NCI-H1930 (cell line): ENCODE data around the gene ATAT1.

Experiments used
- DNase-seq, 2 experiments: peaks; one replicate each; lab custom pipeline; 2025; lab: John Stamatoyannopoulos, UW

The ATAT1 gene

DNA sequence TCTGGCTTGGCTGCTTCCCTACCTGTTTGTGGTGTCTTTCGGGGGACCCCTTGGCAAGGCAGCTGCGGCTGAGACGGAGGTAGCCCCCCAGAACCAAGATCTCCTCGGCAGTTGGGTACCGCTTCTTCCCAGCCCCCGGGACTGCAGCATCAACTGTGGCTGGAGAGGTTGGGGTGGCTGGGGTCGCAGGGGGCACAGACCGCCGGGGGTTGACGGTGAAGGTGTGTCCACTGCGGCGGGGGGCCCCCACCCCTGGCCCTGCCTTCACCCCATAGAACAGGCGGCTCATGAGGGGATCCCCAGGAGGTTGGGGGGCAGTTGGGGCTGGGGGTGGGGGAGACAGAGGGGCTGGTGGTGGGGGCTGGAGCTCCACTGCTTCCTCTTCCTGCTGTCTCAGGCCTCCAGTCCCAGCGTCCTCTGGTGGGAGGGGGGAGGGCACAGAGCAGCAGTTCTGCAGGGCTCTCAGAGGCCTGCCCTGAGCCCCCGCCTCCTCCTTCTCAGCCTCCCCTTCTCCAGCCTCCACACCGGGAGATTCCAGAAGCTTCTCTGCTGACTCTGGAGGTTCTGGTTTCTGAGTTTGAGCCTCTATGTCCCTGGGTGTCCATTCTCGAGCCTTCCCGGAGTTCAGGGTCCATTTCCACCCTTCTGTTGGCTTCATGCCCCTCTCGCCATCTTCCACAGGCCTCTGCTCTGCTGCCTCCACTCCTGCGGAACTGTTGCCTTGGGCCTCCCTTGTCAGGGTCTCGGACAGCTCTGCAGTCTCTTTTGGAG, 57.9 kb downstream of the ATAT1 start:
- no peak for DNase-seq

DNA sequence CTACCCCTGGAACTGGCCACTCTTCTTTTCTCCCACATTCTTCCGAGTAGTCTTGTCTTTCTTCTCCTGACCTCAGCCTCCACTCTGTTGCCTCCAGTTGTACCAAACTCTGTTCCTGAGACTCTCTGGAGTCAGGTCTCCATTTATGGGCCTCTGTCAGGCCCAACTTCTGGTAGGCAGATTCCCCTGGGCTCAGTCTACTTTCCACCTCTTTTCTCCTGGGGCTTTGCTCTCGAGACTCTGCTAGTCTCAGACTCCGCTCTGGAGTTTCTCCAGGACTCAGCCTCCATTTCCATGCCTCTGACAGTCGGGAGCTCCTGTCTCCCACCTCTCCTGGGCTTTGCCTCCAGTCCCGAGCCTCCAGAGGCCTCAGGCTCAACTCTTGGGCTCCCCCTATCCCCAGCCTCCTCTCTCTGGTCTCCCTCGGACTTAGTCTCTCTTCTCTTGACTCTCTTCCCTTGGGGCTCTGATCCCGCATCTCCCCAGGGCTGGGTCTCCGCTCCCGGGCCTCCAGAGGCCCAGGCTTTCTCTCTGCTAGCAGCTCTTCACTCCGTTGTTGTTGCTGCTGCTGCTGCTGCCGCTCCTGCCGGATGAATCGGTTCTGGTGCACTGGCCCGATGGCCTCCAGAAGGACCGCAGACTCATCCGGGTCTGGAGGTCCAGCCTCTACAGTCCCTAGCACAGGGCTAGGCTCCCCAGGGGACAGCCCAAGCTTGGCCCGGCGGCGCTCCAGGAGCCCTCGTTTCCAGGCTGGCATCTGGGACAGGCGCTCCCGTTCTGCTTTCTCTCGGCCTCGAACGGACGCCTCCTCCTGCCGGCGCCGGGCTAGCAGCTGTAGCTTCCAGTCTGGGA, 58.7 kb downstream of the ATAT1 start:
- no peak for DNase-seq

DNA sequence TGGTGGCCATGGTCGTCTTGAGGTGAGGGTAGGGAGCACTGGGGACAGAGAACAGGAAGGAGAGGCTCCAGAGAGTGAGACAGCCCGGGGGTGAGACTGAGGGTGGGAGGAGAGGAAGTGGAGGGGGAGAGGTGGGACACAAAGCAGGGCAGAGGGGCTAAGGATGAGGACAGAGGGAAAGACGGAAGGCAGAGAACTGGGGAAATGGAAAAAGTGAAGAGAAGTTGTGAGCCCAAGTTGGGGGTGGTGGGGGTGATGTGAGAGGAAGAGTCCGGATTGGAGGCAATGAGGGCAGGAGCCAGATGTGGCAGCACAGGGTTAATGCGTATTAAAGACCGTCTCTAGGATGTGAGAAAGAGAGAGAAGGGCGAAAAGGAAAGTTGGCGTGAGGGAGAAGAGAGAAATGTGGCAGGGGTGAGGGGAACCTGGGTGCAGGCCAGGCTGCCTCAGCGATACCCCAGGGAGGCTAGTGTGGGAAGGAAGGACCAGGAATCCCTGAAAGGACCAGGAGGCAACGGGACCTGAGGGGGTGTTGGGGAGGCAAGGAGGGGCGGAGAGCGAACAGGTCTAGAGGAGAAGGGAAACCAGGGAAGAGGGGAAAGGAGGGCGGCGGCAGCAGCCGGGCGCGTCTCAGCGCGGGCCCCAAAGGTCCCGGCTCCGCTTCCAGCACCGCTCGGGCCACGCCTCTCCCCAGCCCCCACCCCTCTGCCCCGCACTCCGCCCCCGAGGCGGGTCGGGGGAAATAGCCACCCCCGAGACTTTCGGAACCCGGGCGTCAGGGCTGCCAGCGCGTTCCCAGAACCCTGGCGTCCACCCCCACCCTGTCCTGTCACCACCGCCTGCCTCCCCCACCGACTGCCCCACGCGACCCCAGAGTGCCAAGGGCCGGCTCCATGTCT, 59.6 kb downstream of the ATAT1 start, which contains the start of gene PPP1R18:
Gene PPP1R18, minus strand, starts transcription at position 637 of the 899 bp plus-strand sequence. Its CDS starts 627 bp downstream, at position 10.
- no peak for DNase-seq

DNA sequence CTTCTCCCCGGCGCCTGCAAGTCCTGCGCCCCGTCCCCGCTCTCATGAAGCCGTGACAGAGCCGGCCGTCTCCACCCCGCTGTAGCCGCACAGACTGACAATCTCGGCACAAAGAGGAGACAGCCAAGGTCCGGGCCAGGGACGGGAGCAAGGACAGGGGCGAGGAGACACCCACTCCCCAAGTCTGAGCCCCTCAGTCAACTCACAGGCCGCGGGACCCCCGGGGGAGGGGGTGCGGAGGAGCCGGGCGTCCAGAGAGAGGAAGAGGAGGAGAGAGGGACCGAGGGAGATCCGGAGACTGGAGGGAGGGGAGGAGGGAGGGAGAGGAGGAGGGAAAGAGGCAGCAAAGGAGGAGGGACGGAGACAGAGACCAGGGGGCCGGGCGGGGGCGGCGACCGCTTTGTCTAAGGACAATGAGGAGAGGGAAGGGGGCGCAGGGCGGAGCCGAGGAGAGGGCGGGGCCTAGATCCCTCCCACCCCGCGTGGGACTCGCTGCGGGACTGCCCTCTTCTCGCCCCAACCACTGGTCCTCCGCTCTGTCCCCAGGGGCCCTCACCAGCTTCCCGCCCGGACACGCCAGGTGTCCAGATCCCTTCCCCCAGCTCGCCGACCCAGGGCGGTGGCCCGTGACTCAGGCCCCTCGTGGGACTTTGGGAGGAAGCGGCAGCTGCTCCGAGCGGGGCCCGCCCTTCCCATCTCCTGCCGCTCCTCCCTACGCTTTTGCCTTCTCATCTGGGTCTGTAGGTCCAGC, 60.4 kb downstream of the ATAT1 start:
- DNase-seq = peak; percentile 49 to 50

DNA sequence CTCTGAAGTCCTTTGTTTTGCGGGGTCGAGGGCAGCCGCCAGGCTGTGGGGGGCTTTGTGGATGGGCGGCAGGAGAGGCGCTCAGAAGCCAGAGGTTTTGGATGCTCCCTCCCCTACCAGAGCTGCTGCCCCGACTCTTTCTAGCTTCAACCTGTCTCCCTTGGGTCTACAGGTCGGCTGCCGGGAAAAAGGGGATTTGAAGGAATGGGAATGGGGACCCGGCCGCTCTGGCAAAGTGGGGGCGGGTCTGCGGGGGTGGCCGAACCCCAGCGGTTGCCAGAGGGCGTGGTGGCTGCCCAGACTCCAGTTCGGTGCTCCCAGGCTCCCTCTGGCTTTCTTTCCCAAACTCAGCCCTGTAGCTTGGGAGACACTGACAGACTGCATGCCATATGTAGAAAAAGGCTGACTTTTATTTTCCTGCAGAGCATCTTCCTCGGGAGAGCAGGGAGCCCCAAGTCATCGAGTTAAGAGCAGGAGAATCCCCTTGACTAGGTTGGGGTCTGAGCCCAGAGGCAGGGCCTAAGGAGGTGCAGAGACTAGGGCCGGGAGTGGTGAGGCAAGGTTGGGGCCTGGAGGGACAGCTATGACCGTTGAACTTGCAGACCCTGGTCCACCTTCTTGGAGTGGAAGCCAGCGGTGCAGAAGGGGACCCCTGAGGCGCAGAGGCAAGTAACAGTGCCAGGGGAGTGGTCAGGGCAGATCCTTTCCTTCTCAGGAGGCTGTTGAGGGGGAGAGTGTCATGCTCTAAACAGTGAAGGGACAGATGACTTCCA, 61.2 kb downstream of the ATAT1 start:
- DNase-seq = no peak

DNA sequence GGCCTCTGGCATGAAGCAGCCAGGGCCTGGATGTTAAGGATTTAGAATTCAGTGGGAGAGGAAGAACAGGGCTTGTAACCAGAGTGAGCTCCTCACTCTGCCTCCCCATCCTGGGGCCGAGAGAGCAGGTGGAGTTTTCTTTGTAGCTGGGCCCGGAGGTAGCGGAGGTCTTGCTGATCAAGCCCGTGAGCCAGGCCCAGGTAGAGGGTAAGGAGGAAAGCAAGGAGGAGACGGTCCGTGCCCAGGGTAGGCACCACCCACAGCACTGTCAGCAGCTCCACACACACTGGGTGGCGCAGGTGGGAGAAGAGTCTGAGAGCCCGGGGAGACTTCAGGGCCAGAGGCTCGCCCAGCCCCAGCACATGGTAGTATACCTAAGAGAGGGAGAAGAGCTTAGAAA, 61.9 kb downstream of the ATAT1 start:
- no peak for DNase-seq

DNA sequence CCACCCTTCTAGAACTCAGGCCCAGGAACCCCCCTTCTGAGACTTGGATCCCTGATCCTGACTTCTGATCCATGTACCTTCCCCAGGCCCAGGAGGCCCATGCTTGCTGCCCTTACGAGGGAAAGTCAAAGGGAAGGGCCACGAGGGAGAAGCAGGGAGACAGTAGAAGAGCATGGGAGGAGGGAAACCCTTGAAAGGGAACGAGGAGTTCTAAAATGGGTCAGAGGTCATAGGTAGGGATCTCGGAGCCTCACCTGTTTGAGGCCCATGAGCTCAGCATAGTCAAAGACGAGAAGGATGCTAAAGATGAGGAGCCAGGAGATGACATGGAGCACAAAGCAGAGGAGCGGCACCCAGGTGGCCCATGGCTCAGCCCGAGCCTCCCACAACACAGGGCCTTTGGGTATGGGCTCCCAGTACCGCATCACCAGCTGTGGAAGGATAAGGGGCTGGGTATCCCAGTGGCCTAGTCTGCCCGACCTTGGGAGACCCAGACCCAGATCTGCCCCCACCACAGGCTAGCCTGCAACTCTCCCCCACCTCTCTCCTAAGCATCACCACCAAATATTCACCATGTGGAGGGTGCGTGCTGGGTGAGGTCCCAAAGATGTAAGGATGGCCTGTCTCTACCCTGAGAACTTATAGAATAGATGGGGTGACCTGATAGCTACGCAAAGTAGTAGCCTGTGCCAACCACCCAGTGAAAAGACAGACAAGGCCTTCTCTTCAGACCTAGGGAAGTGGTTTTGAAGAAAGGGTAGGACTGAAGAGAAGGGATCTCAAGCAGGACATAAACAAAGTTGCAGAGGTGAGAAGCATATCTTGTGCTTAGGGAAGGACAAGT, 62.6 kb downstream of the ATAT1 start:
- no peak for DNase-seq

DNA sequence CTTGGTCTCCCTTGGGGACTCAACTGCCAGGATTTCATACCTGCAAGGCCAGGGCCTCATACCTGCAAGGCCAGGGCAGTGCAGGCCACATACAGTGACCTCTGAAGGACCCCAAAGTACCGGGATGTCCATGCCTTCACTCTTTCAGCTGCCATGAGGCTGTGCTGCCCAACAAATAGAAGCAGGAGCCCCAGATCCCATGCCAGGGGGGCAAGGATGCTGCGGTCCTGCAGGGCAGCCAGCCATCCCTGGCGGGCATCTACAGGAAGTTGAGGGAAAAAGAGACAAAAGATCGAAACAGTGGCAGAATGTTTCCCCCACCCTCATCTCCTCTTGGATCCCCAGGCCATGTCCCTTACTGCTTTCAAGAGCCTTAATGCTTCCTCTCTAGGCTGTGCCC, 63.3 kb downstream of the ATAT1 start:
- no peak for DNase-seq

DNA sequence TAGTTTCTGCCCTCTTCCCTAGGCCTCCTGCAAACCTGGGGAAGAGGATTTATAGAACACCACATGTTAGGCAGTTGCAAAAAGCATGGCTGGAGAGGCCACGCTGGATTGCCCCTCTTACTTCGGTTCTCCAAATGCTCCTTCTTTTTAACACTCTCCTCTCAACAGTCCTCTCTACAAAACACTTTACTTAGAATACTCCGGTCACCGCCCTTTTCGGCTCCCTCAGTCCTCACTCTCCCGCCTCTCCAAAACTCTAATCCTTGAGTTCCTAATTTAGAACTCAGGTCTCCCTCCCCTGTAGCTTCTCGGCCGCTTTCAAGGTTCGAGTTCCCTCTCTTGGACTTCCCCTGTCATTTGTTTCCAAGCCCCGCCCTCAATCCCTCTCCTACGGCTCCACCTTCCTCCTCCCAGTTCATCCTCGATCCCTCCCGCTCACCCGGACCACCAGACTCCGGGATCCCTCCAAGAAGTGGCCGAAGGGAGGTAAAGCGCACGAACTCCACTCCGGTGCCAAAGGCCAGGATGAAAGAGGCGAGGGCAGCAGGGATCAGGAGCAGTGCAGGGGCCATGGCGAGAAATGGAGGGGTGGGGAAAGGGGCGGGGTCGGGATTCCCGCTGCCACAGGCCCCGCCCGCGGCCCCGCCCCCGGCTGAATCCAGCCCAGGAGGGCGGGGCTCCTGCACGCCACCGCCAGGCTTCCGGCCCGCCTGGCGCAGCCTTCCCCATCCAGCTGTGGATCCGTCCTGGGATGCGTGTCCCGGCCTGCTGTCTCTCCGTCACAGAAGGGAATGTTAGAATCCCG, 63.9 kb downstream of the ATAT1 start, which contains the start of gene NRM:
Gene NRM, minus strand, starts transcription at position 582 of the 805 bp plus-strand sequence. Its CDS starts 10 bp downstream, at position 572.
- peak; percentile 66 to 85 for DNase-seq

DNA sequence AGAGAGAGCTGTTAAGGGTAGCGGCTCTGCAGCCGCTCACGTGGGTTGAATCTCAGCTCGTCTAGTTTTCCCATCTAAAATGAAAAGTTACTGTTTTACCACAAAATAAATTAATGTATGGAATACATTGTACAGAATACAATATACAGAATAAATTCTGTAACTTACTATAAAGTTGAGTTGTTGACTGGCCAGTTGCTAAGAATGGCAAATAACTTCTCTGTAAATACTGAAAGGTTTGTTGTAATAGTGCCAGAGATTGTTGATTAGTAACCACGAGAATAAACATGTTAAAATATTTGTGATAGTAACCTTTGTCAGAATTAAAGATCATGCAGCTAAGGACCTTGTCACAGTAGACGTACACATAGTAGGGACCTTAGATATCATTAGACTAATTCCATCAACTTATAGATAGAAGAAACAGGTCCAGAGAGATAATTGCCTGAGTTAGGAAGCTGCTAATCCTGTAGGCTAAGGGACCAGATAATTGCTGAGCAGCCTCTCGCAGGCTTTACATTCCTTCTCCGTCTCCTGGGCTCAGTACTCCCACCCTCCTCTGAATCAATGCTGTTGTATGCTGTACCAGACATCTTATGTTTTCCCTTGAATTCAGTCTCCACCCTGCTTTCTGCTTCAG, 64.7 kb downstream of the ATAT1 start:
- no peak for DNase-seq
